ENCODE data around the gene FSTL4.

FSTL4 gene

GRCh38 chr5:133321833-133322420 is 290.4 kb downstream of the FSTL4 start:
- no peak for TF ChIP-seq CTCF (IDR thresholded peaks at IDR 0.05; ENCODE audit: low read depth, low read length)
- DNase-seq (ENCODE audit: extremely low read depth, low read depth), result no peak

GRCh38 chr5:133321286-133321832 is 291.0 kb downstream of the FSTL4 start:
- TF ChIP-seq CTCF (IDR thresholded peaks at IDR 0.05; ENCODE audit: low read depth, low read length), result no peak
- no peak for DNase-seq (ENCODE audit: extremely low read depth, low read depth)

GRCh38 chr5:133319905-133320520 is 292.3 kb downstream of the FSTL4 start:
- TF ChIP-seq CTCF (IDR thresholded peaks at IDR 0.05; ENCODE audit: low read depth, low read length), result no peak
- DNase-seq (ENCODE audit: extremely low read depth, low read depth), result no peak

- no peak for DNase-seq (ENCODE audit: extremely low read depth, low read depth)
- no peak for TF ChIP-seq CTCF (IDR thresholded peaks at IDR 0.05; ENCODE audit: low read depth, low read length)
Observed at GRCh38 chr5:133319244-133319643, 293.1 kb downstream of the FSTL4 start.

- no peak for TF ChIP-seq CTCF (IDR thresholded peaks at IDR 0.05; ENCODE audit: low read depth, low read length)
- DNase-seq (ENCODE audit: extremely low read depth, low read depth), result no peak
Observed at GRCh38 chr5:133317558-133317957, 294.8 kb downstream of the FSTL4 start.

- no peak for DNase-seq (ENCODE audit: extremely low read depth, low read depth)
- TF ChIP-seq CTCF (IDR thresholded peaks at IDR 0.05; ENCODE audit: low read depth, low read length), result no peak
Observed at GRCh38 chr5:133316346-133317343, 295.7 kb downstream of the FSTL4 start.
